Bronchial epithelial cell (primary cell): Measurements from ENCODE around the gene MAJIN. TPM values are rescaled to one million over a fixed set of nuclear protein-coding genes. Genes with fewer than 3 reads are reported as not detected.

ENCODE experiments used
- DNase-seq: peaks from one replicate; pipeline ENCODE4 v3.0.0-alpha.2; 2010; ENCODE audit warnings: low read depth
- FAIRE-seq: peaks from 2 replicates; lab custom pipeline; 2011; peaks lifted over from hg19 to GRCh38; lab: Jason Lieb, UNC
- H3K27me3 ChIP-seq: 2 replicates; pipeline ENCODE4 v1.5.1; 2011; ENCODE audit warnings: low read length; ENCODE audit not compliant: control insufficient read depth, insufficient read depth
- H3K36me3 ChIP-seq: 2 replicates; pipeline ENCODE4 v1.5.1; 2011; ENCODE audit warnings: low read length; ENCODE audit not compliant: control insufficient read depth, insufficient read depth
- H3K4me3 ChIP-seq: 2 replicates; pipeline ENCODE4 v1.5.1; 2011; ENCODE audit warnings: mild to moderate bottlenecking, low read depth, low read length, control low read depth
- CTCF ChIP-seq: IDR thresholded peaks from 2 replicates; pipeline ENCODE4 v1.5.1; 2011; ENCODE audit warnings: mild to moderate bottlenecking, moderate library complexity, low read length, control low read depth, inconsistent platforms; ENCODE audit not compliant: insufficient read depth, severe bottlenecking
- total RNA-seq: library from RNA; depleted of rRNA; stranded (reverse); fragments of >200 nt; gene quantifications from 2 replicates; pipeline ENCODE4 v1.2.1, GENCODE V29; 2014

MAJIN gene
- not detected in 2 replicates for total RNA-seq

- FAIRE-seq (no peak), DNase-seq (peak; percentile 37)
- no peak for TF ChIP-seq CTCF
- Histone ChIP-seq H3K36me3 (no peaks in the 10 kb centered on the region), H3K27me3 (no peaks in the 10 kb centered on the region), H3K4me3 (peak within 1 kb of the TSS; percentile 12)
Measured at GRCh38 chr11:64971421-64972233, at the start of gene MAJIN. MAJIN (minus strand) TSS chr11:64972108; CDS start chr11:64959405, 12,703 bp downstream.

- Histone ChIP-seq H3K27me3 (no peaks in the 10 kb centered on the region), H3K36me3 (peaks cover 1% of the 10 kb centered on the region), H3K4me3 (no peak overlapping the region)
- DNase-seq (no peak), FAIRE-seq (no peak)
- TF ChIP-seq CTCF = no peak
Measured at GRCh38 chr11:65021509-65021908, 49.6 kb upstream of the MAJIN start.

- Histone ChIP-seq H3K27me3 (no peaks in the 10 kb centered on the region), H3K4me3 (no peak overlapping the region), H3K36me3 (peaks cover 1% of the 10 kb centered on the region)
- TF ChIP-seq CTCF = no peak
- DNase-seq (no peak), FAIRE-seq (no peak)
Measured at GRCh38 chr11:65021003-65021402, 49.1 kb upstream of the MAJIN start.

GRCh38 chr11:65019824-65020223 lies 47.9 kb upstream of the MAJIN start:
- no peak for TF ChIP-seq CTCF
- no peak overlapping the region for H3K4me3 ChIP-seq
- FAIRE-seq (peak; percentile 7), DNase-seq (no peak)
- H3K36me3 ChIP-seq = peaks cover 1% of the 10 kb centered on the region
- H3K27me3 ChIP-seq = no peaks in the 10 kb centered on the region

GRCh38 chr11:65017937-65018336 lies 46.0 kb upstream of the MAJIN start:
- peaks cover 1% of the 10 kb centered on the region for H3K36me3 ChIP-seq

More at GRCh38 chr11:65017937-65018336, 46.0 kb upstream of the MAJIN start:
- H3K27me3 ChIP-seq = no peaks in the 10 kb centered on the region
- no peak for DNase-seq
- no peak for FAIRE-seq
- no peak overlapping the region for H3K4me3 ChIP-seq
- TF ChIP-seq CTCF = no peak
